Activated CD4-positive, alpha-beta T cell treated with anti-CD3 and anti-CD28 coated beads, Interleukin-2, amount 50 U/mL, for 1 hour (primary cell): ENCODE results near the gene ARMC5.
"Not testable (repeated sequence)": the region's sequence is repeated elsewhere in the genome, so short reads cannot be mapped to it uniquely, and the experiment has no call there.

Experiments used
- DNase-seq: peaks from one replicate; pipeline ENCODE4 v3.0.0-alpha.2; 2020

The ARMC5 gene

DNA sequence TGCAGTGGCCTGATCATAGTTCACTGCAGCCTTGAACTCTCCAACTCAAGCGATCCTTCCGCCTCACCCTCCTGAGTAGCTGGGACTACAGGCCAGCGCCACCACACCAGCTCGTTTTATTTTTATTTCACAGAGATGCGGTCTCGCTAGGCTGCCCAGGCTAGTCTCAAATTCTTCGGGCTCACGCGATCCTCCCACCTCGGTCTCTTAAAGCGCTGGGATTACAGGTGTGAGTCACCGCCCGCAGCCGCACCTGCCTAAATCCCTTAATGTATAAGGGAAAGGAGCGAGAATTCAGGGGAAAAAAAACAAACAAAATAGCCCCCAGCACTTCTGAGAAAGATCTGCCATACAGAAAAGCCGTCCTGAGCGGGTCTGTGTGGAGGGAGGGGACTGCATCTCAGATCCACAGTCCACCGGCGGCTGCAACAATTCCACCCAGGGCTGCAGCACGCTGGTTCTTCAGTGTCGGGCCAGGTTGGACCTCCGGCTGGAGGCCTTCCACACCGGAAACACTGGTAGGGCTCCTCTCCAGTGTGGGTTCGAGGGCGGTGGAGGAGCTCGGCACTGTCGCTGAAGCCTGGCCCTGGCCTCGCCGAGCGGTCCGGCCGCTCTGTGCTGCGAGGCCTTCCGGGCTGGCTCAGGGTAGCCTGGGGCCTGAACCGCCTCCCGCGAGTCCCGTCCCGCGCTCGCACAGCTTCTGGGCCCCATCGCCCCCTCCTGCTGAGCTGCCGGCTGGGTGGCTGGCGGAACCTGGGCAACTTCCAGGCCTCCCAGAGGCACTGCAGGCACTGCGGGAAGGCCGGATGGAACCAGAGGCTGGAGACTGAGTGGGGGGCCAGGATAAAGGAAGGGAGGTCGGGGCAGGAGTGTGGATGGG lies 23.7 kb upstream of the ARMC5 start:
- DNase-seq = no peak

DNA sequence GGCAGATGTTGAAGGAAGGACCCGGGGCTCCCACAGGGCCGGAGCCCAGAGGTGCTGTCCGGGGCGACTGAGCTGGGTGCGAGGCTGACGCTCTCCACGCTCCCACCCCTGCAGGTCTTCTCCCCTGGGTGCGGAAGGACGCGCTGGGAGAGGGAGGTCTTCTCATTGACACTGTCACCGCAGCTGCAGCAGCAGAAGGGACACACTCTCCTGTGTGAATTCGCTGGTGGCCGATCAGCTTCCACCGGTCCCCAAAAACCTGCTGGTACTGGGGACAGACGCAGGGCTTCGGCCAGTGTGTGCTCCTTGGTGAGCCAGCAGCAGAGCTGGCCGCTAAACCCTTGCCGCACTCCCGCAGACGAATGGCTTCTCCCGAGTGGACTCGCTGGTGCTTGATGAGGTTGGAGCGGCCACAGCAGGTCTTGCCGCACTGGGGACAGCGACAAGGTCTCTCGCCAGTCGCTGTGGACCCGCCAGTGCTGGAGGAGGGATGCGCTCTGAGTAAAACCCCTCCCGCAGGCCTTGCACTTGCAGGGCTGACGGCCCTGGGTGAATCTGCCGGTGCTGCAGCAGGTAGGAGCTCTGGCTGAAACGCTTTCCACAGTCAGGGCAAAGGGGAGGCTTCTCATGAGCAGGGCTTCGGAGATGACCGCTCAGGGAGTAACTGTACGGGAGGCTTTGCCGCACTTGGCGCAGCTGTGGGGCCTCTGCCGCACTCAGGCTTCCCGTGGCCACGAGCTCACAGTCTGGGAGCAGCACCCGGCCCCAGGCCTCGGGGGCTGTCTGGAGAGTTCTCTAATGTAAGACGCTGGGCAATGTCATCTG lies 22.9 kb upstream of the ARMC5 start:
- DNase-seq = no peak

DNA sequence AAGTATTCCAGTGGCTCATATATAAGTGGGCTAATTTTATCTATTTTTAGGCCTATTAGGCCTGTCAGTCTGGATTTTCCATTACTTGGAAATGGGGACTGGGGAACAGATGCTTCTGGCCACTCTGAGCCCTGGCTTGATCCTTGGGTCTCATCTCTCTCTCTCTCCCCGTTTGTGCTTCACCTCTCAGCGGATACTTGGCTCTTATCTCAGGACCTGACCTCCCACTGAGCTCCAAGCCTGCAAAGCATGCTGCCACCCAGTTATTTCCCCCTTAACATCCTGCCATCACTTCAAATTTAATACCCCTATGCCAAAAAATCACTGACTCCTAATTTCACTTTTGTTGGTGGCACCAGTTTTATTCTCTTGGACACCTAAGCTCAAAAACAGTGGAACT lies 20.9 kb upstream of the ARMC5 start:
- DNase-seq = no peak

DNA sequence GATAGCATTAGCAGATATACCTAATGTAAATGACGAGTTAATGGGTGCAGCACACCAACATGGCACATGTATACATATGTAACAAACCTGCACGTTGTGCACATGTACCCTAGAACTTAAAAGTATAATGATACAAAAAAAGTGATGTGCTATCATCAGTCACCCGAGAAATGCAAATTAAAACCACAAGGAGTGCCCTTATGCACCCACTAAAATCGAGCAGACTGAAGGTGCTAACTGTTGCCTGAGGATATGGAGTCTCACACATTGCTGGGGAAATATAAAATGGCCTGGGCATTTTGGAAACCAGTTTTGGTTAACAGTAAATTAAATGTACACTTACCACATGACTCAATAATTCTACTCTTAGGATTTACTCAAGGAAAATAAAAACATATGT lies 20.3 kb upstream of the ARMC5 start:
- DNase-seq = not testable (repeated sequence)

DNA sequence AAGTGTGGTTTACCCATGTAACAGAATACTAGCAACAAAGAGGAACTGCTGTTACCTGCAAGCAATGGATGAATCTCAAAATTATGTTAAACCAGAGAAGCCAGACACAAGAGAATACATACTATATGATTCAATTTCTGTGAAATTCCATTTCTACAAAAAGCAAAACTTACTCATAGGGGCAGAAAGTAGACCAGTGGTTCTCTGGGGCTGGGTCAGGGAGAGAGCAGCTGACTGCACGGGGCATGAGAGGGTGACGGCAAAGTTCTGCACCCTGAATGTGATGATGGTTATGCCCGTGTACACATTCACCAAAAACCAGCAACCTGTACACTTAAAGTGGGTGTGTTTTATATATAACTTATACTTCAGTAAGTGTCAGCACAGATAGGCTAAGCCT lies 19.8 kb upstream of the ARMC5 start:
- DNase-seq = no peak

DNA sequence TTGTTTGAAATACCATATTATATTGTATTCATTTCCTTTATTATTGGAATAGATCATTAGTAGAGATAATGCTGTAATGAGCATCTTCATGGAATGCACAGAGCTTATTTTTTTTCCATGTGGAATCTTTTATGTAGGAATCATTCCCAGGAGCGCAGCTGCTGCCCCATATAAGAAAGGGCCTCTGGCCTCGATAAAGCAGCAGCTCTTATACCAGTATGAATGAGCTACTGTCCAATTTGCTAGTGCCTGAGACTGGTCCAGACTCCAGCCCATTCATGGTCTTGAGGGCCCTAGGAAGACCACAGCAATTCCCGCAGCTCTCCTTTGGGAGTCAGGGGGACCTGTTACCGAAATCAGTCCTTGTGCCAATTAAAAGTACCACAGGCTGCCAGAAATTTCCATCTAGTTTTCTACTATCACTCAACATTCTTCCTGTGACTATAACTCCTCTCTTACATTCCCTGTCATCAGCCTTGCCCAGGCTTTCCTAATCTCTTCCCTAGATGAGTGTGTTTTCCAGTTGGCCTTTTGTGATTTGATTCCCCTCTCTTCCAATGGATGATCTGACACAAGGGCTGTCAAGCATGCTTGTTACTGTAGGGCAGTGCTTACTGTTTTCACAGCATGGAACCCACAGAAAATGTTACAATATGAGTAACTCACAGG lies 18.7 kb upstream of the ARMC5 start:
- no peak for DNase-seq

DNA sequence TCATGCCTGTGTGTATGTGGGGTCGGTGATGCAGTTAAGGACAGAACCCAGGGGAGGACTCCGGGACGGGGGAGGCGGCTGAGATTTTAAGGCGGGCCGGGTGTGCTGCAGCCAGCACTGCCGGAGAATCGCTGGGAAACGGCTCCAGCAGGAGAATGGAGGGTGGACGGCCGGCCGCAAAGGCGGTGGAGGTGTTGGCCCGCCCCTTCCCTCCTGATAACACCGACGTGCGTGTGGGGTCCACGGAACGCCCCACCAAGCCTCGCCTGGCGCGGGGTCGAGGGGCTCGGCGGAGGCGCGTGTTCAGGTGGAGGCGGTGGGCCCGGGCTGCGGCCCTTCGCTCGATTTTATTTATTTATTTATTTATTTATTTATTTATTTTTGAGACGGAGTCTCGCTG lies 17.3 kb upstream of the ARMC5 start:
- no peak for DNase-seq

DNA sequence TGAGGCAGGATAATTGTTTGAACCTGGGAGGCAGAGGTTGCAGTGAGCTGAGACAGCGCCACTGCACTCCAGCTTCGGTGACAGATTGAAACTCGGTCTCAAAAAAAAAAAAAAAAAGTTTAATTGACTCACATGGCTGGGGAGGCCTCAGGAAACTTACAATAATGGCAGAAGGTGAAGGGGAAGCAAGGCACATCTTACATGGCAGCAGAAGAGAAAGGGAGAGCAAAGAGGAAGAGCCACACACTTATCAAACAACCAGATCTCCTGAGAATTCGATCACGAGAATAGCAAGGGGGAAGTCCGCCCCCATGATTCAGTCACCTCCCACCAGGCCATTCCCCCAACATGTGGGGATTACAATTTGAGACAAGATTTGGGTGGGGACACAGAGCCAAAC lies 13.4 kb upstream of the ARMC5 start:
- DNase-seq = not testable (repeated sequence)

DNA sequence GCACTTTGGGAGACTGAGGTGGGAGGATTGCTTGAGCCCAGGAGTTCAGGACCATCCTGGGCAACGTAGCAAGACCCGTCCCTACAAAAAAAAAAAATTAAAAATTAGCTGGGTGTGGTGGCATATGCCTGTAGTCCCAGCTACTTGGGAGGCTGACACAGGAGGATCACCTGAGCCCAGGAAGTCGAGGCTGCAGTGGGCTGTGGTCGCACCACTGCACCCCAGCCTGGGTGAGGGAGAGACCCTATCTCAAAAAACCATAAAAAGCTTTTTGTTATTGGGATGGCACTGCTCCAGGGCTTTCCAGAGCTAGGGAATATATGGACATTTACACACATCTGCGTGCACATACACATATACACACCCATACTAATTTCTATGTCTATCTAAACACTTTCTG lies 8.1 kb upstream of the ARMC5 start:
- DNase-seq = no peak

DNA sequence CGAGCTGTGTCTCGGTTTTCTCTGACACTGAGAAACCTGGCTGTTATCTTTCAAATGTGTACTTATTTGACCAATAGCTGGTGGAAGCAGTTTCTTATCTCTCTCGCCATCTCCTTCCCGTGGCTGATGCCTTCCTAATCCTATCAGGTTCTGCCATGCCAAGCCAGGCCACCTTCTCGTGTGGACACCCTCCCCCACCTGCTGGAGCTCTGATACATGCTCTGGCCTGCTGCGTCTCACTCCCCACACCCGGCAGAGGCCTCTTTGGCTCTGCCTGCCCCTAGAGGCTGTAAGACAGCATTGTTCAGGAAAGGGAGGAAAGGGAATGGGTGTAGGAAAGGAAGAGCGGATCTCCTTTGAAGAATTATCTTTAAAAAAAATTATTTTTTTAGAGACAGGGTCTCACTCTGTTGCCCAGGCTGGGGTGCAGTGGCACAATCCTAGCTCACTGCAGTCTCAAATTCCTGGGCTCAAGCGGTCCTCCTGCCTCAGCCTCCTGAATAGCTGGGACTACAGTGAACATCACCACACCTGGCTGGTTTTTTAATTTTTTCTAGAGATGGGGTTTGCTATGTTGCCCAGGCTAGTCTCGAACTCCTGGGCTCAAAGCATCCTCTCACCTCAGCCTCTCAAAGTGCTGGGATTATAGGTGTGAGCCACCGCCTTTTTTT lies 7.5 kb upstream of the ARMC5 start:
- DNase-seq = no peak

DNA sequence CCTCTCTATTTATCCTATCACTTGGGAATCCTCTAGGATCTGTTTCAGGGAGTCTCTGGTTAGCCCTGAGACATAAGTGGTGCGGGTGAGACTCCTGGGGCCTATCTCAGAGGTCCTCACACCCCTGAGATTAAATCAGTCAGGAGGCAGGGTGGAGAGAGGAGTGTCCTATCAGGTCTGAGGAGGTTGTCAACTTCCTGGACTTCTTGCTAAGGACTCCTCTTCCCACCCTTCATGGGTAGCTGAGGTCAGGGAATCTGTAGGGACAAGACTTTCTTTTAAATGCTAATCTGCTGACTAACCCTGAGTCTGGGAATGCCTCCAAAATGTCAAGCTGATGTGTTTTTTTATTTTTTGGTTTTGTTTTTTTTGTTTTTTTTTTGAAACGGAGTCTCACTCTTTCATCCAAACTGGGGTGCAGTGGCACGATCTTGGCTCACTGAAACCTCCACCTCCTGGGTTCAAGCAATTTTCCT lies 6.6 kb upstream of the ARMC5 start:
- no peak for DNase-seq

DNA sequence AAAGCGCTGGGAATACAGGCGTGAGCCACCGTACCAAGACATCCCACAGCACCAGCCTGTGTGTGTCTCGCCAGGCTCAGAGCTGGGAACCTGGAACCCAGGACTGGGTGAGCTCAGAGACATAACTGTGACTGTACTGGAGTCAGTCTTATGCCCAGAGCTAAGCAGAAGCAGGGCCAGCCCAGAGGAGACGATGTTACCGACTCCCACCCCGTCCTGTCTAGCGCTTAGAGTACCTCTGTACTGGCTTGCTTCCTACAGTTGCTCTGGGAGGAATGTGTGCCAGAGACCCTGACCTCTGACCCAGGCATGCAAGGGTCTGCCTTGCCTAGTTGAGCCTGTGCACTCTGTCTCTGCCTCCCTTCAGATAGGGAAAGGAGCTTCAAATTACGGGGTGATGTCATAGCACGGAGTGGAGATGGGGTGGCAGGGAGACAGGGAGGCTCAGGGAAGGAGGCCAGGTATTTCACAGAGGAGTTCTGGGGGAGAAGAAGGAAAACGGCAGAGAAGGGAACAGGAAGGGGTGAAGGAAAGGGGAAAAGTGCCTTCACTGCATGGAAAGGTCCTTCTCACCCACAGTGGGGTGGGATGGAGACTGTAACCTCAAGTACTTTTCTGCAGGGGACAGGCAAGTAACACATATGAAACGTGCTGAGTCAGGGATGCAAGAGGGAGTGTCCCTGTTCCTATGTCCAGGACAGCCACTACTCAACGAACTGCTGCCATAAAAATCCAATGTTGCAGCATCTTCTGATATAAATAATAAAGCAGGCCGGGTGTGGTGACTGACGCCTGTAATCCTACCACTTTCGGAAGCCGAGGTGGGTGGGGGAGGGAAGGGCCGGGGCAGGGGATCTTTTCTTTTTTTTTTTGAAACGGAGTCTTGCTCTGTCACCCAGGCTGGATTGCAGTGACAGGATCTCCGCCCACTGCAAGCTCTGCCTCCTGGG lies 5.8 kb upstream of the ARMC5 start:
- no peak for DNase-seq

DNA sequence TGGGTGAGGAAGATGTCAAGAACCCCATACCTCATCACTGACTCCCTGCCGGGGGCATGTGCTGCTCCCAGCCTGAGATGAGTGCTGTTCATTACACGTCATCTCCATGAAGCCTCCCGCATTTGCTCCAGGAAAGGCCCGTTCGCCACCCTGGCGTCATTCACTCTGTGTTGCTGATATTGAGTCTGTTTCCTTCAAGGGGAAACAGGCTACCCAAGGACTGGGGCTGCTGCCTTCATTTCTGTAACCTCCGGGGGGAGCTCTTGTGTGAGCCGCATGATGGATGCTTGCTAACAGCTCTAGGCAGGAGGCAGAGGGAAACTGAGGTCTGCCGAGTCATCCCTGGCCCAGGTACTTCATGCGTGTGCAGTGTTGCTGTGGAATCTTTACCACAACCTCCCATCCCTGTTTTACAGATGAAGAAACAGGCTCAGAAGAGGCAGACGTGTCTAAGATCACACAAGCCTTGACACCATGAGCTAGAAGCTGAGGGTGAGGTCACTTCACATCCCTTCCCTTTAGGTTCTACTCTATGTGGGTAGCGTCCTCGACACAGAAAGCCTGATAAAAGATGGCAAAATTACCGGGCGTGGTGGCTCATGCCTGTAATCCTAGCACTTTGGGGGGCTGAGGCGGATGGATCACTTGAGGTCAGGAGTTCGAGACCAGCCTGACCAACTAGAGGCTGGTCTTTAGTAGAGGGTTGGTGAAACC lies 3.5 kb upstream of the ARMC5 start:
- DNase-seq = no peak

DNA sequence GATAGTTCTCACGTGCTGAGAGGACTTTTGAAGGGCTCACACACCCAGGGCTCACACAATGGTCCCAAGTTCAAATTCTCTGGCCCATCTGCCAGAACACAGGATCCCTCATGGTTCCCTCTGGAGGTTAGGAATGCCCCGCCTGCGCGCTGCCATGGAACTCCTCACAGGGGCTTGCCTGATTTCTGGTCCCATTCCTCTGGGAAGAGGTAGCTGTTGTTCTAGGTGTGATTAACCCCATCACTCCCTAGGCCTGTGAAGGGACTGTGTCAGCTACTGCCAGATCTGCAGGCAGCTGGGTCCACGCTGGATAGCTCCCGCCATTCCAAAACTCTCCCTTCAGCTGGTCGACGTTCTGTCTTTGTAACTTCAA lies 2.3 kb upstream of the ARMC5 start:
- DNase-seq = no peak

DNA sequence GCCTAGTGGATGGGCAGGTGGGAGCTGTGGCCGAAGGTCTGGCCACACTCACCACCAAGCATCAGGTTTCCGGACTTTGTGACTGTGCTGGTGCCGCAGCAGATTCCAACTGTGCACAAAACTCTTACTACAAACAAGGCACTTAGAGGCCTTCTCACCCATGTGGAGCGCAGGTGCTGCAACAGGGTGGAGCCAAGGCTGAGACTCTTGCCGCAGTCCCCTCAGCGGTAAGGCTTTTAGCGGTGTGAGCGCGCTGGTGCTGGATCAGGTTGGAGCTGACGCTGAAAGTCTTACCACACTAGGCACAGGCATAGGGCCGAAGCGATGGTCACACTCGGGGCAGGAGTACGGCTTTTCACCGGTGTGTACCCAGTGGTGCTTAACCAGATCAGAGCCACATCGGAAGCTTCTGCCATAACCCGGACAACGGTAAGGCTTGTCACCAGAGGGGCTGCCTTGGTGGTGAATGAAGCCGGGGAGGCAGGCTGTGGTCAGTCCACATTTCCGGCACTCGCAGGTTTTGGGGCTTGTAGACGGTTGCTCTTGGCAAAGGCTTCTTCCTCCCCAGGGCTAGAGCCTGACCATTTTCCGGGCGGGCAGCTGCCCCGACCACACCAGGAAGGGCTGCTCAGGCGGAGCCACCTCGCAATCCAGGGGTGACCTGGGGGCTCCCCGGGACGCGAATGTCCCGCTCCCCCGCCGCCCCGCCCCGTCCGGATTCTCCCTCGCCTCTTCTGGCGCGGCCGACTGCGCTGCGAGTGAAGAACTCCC lies 1.0 kb upstream of the ARMC5 start:
- DNase-seq = peak; percentile 53

DNA sequence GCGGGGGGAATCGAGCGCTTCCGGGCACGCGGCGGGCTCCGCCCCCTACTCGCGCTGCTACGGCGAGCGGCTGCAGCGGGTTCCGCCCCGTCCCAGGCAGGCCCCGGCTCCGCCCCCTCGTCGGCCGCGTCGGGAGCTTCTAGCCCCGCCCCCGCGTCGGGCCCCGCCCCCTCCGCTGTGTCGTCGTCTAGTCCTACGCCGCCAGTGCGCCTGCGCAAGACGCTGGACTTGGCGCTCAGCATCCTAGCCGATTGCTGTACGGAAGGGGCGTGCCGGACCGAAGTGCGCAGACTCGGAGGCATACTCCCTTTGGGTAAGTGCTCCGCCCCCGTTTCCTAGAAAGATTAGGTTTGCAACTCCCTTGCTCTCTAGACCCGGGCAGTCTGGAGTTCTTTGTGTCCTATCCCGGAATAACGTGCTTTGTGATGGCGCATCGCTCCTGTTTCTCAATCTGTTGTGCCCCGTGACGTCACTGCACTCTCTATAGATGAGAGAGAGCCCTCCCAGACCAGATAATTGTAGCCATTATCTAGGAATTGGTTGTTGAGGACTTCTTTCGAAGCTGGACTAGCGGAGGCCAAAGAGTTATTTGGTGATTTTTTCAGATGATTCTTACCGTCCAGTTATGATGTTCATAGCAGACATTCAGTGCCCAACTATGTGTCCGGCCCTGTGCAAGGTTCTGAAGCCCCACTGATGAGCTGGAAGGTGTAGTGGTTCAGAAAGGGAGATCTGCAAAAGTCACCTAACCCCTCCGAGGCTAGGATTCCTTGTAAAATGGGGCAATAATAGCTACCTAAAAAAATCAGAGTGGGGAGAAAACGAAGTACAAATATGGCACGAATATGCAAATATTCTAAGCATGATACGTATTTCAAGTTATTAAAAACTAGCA lies 633 bp downstream of the ARMC5 start:
- peak; percentile 100 for DNase-seq

DNA sequence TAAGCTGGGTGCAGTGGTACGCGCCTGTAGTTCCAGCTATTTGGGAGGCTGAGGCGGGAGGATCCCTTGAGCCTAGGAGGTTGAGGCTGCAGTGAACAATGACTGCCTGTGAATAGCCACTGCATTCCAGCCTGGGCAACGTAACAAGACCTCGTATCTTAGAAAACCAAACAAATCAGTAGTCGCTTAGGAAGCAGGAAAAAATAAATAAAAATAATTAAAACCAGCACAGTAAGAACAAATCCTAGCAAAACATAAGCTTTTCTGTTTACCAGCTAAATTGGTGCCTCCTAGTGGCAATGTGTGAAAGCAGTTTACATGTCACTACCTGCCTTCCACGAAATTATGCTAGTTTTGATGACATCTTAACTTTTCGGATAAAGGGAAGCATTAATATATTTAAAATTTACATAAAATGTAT lies 1.3 kb downstream of the ARMC5 start:
- no peak for DNase-seq

DNA sequence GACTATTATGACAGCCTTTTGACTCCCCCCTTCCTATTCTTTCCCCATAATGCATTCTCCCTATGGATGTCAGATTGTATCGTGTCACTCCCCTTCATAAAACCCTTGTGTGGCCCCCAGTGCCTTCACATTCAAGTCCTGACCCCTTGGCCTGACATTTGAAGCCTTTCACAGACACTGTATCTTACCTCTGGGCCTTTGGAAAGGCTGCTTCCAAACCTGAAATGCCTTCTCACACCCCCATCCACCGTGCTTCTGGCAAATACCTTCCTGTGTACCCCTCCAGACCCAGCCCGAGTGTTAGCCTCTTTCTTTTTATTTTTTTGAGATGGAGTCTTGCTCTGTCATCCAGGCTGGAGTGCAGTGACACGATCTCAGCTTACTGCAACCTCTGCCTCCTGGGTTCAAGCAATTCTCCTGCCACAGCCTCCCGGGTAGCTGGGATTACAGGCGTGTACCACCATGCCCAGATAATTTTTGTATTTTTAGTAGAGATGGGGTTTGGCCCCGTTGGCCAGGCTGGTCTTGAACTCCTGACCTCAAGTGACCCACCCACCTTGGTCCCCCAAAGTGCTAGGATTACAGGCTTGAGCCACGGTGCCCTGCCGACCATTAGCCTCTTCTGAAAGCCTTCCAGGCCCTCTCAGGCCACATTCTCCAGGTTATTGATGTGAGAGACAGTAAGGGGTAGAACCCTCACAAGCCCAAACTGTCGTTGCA lies 2.1 kb downstream of the ARMC5 start:
- no peak for DNase-seq
